Measurements from ENCODE around the gene NAP1L2.
A peak's percentile ranks its signal among the peaks of the same experiment; 100 is the strongest.
"Not testable (repeated sequence)": the region's sequence is repeated elsewhere in the genome, so short reads cannot be mapped to it uniquely, and the experiment has no call there.

The NAP1L2 gene

GRCh38 chrX:73214426-73215094 lies at the start of gene NAP1L2:
NAP1L2 (minus strand) TSS chrX:73214851; CDS start chrX:73214492, 359 bp downstream.
- DNase-seq (ENCODE audit: low spot score), result peak; percentile 60

DNA sequence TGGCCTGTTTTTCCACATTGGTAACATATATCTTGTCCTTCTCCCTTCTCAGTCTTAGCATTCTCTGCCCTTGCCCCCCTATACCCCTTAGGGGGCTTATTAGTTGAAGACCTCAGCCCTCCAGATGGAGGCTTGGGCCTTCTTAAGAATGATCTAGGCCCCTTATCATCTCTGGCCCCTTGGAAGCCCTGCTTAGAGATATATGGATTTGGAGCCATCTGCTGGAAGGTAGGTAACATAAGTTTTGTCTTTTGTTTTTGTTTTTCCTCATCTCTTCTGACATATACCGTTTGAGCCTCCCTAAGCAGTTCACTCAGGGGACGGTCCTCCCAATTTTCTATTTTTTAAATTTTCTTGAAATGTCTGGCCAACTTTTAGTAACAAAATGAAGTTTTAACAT lies 48.3 kb upstream of the NAP1L2 start:
- peak; percentile 6 for DNase-seq (ENCODE audit: low spot score)

GRCh38 chrX:73239242-73239641 lies 24.6 kb upstream of the NAP1L2 start:
- no peak for DNase-seq (ENCODE audit: low spot score)

DNA sequence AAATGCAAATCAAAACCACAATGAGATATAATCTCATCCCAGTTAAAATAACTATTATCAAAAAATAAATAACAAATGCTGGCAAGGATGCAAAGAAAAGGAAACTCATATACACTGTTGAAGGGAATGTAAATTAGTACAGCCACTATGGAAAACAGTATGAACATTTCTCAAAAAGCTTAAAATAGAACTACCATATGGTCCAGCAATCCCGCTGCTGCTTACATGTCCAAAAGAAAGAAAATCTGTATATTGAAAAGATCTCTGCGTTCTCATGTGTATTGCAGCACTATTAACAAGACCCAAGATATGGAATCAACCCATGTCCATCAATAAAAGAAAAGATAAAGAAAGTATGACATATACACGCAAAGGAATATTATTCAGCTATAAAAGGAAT lies 3.0 kb upstream of the NAP1L2 start:
- no peak for DNase-seq (ENCODE audit: low spot score)

- no peak for DNase-seq (ENCODE audit: low spot score)
Observed at GRCh38 chrX:73215246-73215645, 595 bp upstream of the NAP1L2 start.

GRCh38 chrX:73213734-73214425 lies 771 bp downstream of the NAP1L2 start:
- no peak for DNase-seq (ENCODE audit: low spot score)

GRCh38 chrX:73206366-73206765 lies 8.3 kb downstream of the NAP1L2 start:
- no peak for DNase-seq (ENCODE audit: low spot score)

DNA sequence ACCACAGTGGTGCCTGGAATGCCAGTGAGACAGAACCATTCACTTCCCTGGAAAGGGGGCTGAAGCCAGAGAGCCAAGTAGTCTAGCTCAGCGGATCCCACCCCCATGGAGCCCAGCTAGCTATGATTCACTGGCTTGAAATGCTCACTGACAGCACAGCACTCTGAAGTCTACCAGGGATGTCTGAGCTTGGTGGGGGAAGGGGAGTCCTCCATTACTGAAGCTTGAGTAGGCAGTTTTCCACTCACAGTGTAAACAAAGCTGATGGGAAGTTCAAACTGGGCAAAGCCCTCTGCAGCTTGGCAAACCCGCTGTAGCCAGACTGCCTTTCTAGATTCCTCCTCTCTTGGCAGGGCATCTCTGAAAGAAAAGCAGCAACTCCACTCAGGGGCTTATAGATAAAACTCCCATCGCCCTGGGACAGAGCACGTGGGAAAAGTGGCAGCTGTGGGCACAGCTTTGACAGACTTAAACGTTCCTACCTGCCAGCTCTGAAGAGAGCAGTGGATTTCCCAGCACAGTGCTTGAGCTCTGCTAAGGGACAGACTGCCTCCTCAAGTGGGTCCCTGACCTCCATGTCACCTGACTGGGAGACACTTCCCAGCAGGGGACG lies 32.0 kb downstream of the NAP1L2 start:
- DNase-seq (ENCODE audit: low spot score), result no peak

DNA sequence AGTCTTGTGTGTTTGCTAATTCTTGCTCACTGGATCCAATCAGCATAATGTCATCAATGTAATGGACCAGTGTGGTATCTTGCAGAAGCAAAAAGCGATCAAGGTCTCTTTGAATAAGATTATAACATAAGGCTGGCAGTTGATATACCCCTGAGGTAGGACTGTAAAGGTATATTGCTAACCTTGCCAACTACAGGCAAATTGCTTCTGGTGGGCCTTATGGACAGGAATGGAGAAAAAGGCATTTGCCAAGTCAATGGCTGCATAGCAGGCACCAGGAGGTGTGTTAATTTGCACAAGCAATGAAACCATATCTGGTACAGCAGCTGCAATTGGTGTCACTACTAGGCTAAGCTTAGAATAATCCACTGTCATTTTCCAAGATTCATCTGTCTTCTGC lies 45.7 kb downstream of the NAP1L2 start:
- not testable (repeated sequence) for DNase-seq (ENCODE audit: low spot score)
